Kidney (tissue), 14 donors: ENCODE data around the gene RNU2-1. TPM values are rescaled to one million over a fixed set of nuclear protein-coding genes. Genes with fewer than 3 reads are reported as not detected.
A peak's percentile ranks its signal among the peaks of the same experiment; 100 is the strongest.

Experiments
- DNase-seq, 5 donors: peaks; one replicate each; pipeline ENCODE4 v3.0.0-alpha.2; 2013 to 2020
- FAIRE-seq: peaks from 2 replicates; lab custom pipeline; 2012; peaks lifted over from hg19 to GRCh38; lab: Jason Lieb, UNC
- H3K27ac ChIP-seq, 2 donors: one replicate each; pipeline ENCODE4 v1.7.0; 2013; ENCODE audit warnings: low read depth in 2 of 2, low read length in 2 of 2, inconsistent platforms in 1 of 2
- H3K27me3 ChIP-seq: one replicate; pipeline ENCODE4 v1.7.1; 2013; ENCODE audit warnings: low read length, inconsistent platforms; ENCODE audit not compliant: control insufficient read depth, insufficient read depth
- H3K36me3 ChIP-seq, 3 donors: one replicate each; pipeline versions ENCODE4 v1.7.0 to v1.7.1; 2013; ENCODE audit warnings: low read length in 3 of 3, control low read depth in 1 of 3, inconsistent platforms in 1 of 3; ENCODE audit not compliant: insufficient read depth in 3 of 3, control insufficient read depth in 2 of 3
- H3K4me1 ChIP-seq, 3 donors: one replicate each; pipeline versions ENCODE4 v1.7.0 to v1.7.1; 2013; ENCODE audit warnings: low read length in 3 of 3, inconsistent platforms in 1 of 3, low read depth in 1 of 3; ENCODE audit not compliant: control insufficient read depth in 2 of 3, insufficient read depth in 2 of 3
- H3K4me3 ChIP-seq, 3 donors: one replicate each; pipeline versions ENCODE4 v1.7.0 to v1.8.1; 2013; ENCODE audit warnings: low read length in 3 of 3, control low read depth in 1 of 3, inconsistent platforms in 1 of 3
- H3K9ac ChIP-seq, 3 donors: one replicate each; pipeline versions ENCODE4 v1.7.0 to v1.7.1; 2013; ENCODE audit warnings: low read length in 3 of 3, control low read depth in 1 of 3, inconsistent platforms in 1 of 3
- H3K9me3 ChIP-seq, 3 donors: one replicate each; pipeline versions ENCODE4 v1.7.0 to v1.7.1; 2013; ENCODE audit warnings: low read length in 3 of 3, control low read depth in 1 of 3, inconsistent platforms in 1 of 3; ENCODE audit not compliant: control insufficient read depth in 2 of 3, insufficient read depth in 1 of 3
- intact Hi-C: fragments of 100-400 bp; cut with DNase I; formaldehyde crosslinking; loops from one replicate; pipeline ENCODE4 v1.11.1; 2022
- polyA plus RNA-seq: library from polyadenylated mRNA; stranded (reverse); fragments of 350-450 nt; fragmentation: Illumina TruSeq; extraction: RNeasy Lipid Tissue Mini Kit (QIAGEN cat#74804); gene quantifications from one replicate; pipeline ENCODE4 v1.2.3, GENCODE V29; 2014; ENCODE audit warnings: low read depth, low replicate concordance; ENCODE audit not compliant: insufficient read depth
- total RNA-seq: library from RNA; stranded (reverse); fragmentation: NEBNext Ultra II Directional; extraction: Animal tissue kit (Norgen Biotek cat#: 25700); gene quantifications from one replicate; pipeline ENCODE4 v1.2.1, GENCODE V29; 2021
- TF ChIP-seq, protein P1 (sequence below): IDR thresholded peaks from 3 replicates; pipeline ENCODE4 v1.5.1; 2012; ENCODE audit warnings: mild to moderate bottlenecking, moderate library complexity, borderline replicate concordance; ENCODE audit not compliant: insufficient read depth; ENCODE audit errors: extremely low read depth
- donor health status: control.
- donor health status: control.
- donor health status: control.
- donor health status: control.
- donor health status: control.
- donor health status: DM: yes; HTN: yes; CAD: no.
- donor health status: Normal renal cell carcinoma (clear cell type).

The RNU2-1 gene
- total and polyA plus RNA-seq, 2 donors from 2014 or later: 9,871 TPM; not detected in 1

DNA sequence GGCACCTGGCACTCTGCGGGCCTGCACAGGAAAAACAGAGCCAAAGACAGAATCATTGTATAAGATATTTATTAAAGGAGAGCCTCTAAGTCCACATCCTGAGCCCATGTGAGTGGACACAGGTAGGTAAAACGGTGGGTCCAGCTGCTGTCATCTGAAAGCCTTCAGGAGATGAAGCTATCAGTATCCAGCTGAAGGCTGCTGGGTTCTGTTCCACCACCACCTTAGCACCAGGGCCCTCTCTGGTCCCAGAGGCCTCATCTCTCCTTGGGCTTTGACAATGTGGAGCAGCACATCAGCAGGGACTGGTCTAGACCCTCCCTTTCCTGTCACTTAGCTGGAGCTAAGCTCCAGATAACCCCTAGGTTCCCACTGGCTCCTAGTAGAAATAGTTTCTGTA lies 14.8 kb downstream of the RNU2-1 start:
- peaks cover 0 to 35% (median 9%) of the 10 kb centered on the region in 3 donors for H3K36me3 ChIP-seq
- no peak overlapping the region for H3K9ac ChIP-seq
- H3K4me3 ChIP-seq: no peak overlapping the region
- TF ChIP-seq, protein P1, sequence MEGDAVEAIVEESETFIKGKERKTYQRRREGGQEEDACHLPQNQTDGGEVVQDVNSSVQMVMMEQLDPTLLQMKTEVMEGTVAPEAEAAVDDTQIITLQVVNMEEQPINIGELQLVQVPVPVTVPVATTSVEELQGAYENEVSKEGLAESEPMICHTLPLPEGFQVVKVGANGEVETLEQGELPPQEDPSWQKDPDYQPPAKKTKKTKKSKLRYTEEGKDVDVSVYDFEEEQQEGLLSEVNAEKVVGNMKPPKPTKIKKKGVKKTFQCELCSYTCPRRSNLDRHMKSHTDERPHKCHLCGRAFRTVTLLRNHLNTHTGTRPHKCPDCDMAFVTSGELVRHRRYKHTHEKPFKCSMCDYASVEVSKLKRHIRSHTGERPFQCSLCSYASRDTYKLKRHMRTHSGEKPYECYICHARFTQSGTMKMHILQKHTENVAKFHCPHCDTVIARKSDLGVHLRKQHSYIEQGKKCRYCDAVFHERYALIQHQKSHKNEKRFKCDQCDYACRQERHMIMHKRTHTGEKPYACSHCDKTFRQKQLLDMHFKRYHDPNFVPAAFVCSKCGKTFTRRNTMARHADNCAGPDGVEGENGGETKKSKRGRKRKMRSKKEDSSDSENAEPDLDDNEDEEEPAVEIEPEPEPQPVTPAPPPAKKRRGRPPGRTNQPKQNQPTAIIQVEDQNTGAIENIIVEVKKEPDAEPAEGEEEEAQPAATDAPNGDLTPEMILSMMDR: no peak
- no peak for DNase-seq
- peak overlapping the region in 1 of 2 donors; percentile 64 for H3K27ac ChIP-seq
- H3K9me3 ChIP-seq: no peaks in the 10 kb centered on the region
- H3K4me1 ChIP-seq: peaks cover 0 to 36% (median 14%) of the 10 kb centered on the region in 3 donors
- no peaks in the 10 kb centered on the region for H3K27me3 ChIP-seq
- intact Hi-C loops: no loop called here
- no peak for FAIRE-seq

DNA sequence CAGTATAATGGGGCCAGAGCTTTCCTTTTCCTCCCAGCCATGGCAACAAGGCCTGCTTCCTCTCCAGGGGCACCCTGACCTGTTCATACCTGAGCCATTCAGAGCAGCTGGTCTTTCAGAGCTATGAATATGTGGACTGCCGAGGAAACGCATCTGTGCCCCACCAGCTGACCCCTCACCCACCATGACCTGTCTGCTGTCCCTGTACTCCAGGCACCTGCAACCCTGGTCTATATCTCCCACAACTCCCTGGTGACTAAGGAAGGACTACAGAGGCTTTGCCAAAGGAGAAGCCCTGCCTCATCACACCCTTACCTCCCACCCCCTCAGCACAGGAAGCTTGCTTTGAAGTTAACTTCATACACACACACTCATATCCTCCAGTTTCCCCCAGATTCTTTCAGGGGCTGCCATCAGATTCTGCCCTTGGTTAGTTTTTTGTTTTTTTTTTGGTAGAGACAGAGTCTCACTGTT lies 16.1 kb downstream of the RNU2-1 start:
- Histone ChIP-seq H3K27ac (peak overlapping the region; percentile 84 to 90), H3K9me3 (no peaks in the 10 kb centered on the region), H3K4me1 (peaks cover 0 to 42% (median 16%) of the 10 kb centered on the region in 3 donors), H3K4me3 (no peak overlapping the region), H3K27me3 (no peaks in the 10 kb centered on the region), H3K36me3 (peaks cover 2 to 27% (median 9%) of the 10 kb centered on the region in 3 donors), H3K9ac (peak overlapping the region in 1 of 3 donors; percentile 5)
- FAIRE-seq (no peak), DNase-seq (no peak)
- intact Hi-C loops: no loop called here
- TF ChIP-seq, protein P1: no peak

DNA sequence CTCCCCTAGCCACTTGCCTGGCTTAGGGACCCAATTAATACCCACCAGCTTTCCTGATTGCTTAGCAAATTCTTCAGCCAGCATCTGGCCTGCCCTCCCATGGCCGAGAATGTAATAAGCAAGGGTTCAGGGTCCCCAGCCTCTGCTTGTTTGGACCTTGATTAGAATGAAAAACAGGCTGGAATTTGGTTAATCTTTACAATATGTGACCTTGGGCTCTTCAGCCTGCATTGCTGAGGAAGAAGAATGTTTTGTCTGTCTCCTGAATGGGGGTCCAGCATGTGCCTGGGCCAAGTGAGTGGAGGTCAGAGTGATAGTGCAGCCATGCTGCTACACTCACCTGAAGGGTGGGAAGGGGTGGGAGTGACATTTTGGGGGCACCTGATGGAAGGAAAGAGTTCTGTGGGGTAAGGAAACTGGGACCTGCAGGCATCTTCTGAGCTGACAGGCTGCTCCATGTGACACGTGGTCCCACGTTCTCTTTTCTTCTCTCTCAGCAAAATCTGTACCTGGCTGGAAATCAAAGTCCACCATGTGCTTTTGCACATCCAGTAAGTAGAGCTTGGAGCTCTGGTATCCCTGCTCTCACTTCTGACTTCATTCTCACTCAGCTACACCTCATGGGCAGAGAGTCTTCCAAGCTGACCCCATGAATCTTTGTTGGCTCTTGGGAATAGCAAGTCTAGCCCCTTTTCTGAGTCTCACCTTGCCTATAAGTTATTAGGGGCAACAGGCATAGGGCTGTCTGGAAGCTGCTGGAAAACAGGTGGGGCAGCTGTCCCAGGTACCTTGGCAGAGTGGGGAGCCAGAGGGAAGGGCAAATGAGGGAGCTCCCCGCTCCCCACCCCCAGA lies 16.8 kb downstream of the RNU2-1 start:
- Histone ChIP-seq H3K9me3 (no peaks in the 10 kb centered on the region), H3K9ac (peak overlapping the region in 1 of 3 donors; percentile 5), H3K4me1 (peaks cover 0 to 42% (median 20%) of the 10 kb centered on the region in 3 donors), H3K36me3 (peaks cover 2 to 24% (median 9%) of the 10 kb centered on the region in 3 donors), H3K4me3 (no peak overlapping the region), H3K27me3 (no peaks in the 10 kb centered on the region), H3K27ac (peak overlapping the region; percentile 84 to 90)
- FAIRE-seq (no peak), DNase-seq (peak in 3 of 5 donors; percentile 26 to 62 (median 29))
- TF ChIP-seq, protein P1: peak; percentile 1
- intact Hi-C loops: no loop called here
